ENCODE results near the gene CDC37. TPM values are rescaled to one million over a fixed set of nuclear protein-coding genes. Genes with fewer than 3 reads are reported as not detected.

CDC37 gene
- total and polyA plus RNA-seq, 12 donors, result 72.8 to 518 (median 117) TPM

DNA sequence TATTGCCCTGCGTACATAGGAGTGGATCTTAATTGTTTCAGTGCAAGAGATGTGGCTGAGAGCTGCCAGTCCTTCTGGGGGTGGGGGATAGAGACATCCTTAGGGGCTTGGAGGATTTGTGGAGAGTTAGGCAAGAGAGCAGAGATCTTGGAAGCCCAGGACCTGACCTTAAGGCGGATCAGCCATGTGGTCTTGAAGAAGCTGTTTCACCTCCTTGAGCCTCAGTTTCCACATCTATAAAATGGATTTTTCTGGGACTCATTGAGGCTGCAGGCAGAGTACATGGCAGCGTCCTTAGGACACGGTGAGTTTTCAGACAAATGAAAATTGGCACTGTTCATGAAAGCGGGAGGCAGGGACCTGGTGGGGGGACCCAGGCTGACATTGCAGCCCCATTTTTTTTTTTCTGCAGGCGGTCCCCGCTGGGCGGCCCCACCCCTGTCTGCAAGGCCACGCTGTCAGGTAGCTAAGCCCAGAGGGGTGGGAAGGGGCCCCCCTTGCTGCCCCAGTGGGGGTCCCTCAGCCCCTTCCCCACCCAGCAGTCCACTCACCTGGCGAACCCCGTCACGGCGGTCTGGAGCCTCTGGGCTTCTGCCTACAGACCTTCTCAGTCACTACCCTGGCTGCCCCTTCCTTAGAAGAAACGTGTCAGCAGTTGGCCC lies 47.0 kb upstream of the CDC37 start:
- Histone ChIP-seq H3K9me3 (replicated peaks in 1 of 3) (no peaks in the 10 kb centered on the region), H3K27me3 (no peaks in the 10 kb centered on the region), H3K36me3 (replicated peaks in 1 of 2) (peaks cover 0 to 11% of the 10 kb centered on the region in 2 donors), H3K4me3 (no peak overlapping the region), H3K4me1 (replicated peaks in 1 of 2) (no peaks in the 10 kb centered on the region), H3K27ac (no peak overlapping the region)
- intact Hi-C loops (cut with DNase I), result no loop called here
- no peak for TF ChIP-seq POLR2A (IDR thresholded peaks at IDR 0.05)
- TF ChIP-seq, protein P1, sequence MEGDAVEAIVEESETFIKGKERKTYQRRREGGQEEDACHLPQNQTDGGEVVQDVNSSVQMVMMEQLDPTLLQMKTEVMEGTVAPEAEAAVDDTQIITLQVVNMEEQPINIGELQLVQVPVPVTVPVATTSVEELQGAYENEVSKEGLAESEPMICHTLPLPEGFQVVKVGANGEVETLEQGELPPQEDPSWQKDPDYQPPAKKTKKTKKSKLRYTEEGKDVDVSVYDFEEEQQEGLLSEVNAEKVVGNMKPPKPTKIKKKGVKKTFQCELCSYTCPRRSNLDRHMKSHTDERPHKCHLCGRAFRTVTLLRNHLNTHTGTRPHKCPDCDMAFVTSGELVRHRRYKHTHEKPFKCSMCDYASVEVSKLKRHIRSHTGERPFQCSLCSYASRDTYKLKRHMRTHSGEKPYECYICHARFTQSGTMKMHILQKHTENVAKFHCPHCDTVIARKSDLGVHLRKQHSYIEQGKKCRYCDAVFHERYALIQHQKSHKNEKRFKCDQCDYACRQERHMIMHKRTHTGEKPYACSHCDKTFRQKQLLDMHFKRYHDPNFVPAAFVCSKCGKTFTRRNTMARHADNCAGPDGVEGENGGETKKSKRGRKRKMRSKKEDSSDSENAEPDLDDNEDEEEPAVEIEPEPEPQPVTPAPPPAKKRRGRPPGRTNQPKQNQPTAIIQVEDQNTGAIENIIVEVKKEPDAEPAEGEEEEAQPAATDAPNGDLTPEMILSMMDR (IDR thresholded peaks at IDR 0.05), result no peak
- no peak for DNase-seq
- WGBS, 4 donors, result 82 to 93% (median 84%) methylated on average over 5 to 14 of the region's 14 CpGs

DNA sequence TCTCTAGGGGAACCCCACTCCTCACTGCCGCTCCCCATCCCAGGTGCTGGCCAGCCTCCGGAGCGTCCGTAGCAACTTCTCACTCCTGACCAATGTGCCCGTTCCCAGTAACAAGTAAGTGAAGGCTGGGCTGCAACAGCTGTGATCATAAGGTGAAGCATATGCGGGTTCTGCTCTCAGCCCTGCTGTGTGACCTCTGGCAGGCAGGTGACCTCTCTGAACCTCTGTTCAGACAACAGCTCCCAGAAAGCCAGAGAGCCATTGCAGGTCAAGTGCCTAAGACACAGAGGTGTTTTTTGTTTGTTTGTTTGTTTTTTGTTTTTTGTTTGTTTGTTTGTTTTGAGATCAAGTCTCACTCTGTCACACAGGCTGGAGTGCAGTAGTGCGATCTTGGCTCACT lies 45.7 kb upstream of the CDC37 start:
- Histone ChIP-seq H3K27me3 (no peaks in the 10 kb centered on the region), H3K36me3 (replicated peaks in 1 of 2) (peaks cover 0 to 11% of the 10 kb centered on the region in 2 donors), H3K27ac (no peak overlapping the region), H3K9me3 (replicated peaks in 1 of 3) (no peaks in the 10 kb centered on the region), H3K4me3 (no peak overlapping the region), H3K4me1 (replicated peaks in 1 of 2) (no peaks in the 10 kb centered on the region)
- no peak for DNase-seq
- TF ChIP-seq, protein P1 (IDR thresholded peaks at IDR 0.05), result no peak
- TF ChIP-seq POLR2A (IDR thresholded peaks at IDR 0.05), result no peak
- 93 to 96% (median 94%) methylated on average over 5 to 7 of the region's 7 CpGs for WGBS, 4 donors
- intact Hi-C loops (cut with DNase I), result no loop called here

GRCh38 chr19:10442698-10443097 lies 39.4 kb upstream of the CDC37 start:
- intact Hi-C loops (cut with DNase I), result no loop called here
- DNase-seq, result no peak
- Histone ChIP-seq H3K36me3 (replicated peaks in 1 of 2) (no peaks in the 10 kb centered on the region), H3K4me3 (no peak overlapping the region), H3K27ac (no peak overlapping the region), H3K9me3 (replicated peaks in 1 of 3) (no peaks in the 10 kb centered on the region), H3K4me1 (replicated peaks in 1 of 2) (no peaks in the 10 kb centered on the region), H3K27me3 (no peaks in the 10 kb centered on the region)
- TF ChIP-seq, protein P1 (IDR thresholded peaks at IDR 0.05), result no peak
- TF ChIP-seq POLR2A (IDR thresholded peaks at IDR 0.05), result no peak
- 82 to 95% (median 90%) methylated on average over 3 of the region's 3 CpGs for WGBS, 4 donors

DNA sequence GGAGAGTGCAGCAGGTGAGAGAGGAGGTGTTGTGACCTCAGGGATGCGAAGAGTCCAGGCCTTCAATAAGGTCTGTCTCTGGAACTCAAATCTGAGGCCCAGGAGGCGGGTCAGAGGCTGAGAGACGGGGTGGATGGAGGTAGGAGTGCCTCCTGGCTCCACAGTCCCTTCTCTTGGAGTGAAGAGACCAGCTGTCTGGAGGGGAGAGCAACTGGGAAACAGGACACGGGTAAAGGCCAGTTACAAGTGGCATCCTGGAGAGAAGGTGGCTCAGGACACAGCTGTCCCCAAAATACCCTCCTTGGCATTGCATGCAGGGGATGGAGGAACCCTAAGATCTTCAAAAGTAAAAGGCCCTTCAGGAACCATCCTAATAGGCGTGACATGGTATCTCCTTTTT lies 36.2 kb upstream of the CDC37 start:
- DNase-seq, result no peak
- no peaks in the 10 kb centered on the region for H3K4me1 ChIP-seq (replicated peaks in 1 of 2)
- 83 to 92% (median 85%) methylated on average over 5 of the region's 5 CpGs for WGBS, 4 donors

More for the DNA sequence above, 36.2 kb upstream of the CDC37 start:
- H3K27ac ChIP-seq, result no peak overlapping the region
- no peak overlapping the region for H3K4me3 ChIP-seq
- TF ChIP-seq, protein P1 (IDR thresholded peaks at IDR 0.05), result no peak
- no peak for TF ChIP-seq POLR2A (IDR thresholded peaks at IDR 0.05)
- no peaks in the 10 kb centered on the region for H3K36me3 ChIP-seq (replicated peaks in 1 of 2)
- no peaks in the 10 kb centered on the region for H3K9me3 ChIP-seq (replicated peaks in 1 of 3)
- intact Hi-C loops (cut with DNase I), result no loop called here
- H3K27me3 ChIP-seq, result no peaks in the 10 kb centered on the region

All from adrenal gland (tissue), 12 donors.